NCI-H1417 (cell line): ENCODE data around the gene ROR1.

Source experiments
- DNase-seq, 3 experiments: peaks; one replicate each; lab custom pipeline; 2025; lab: John Stamatoyannopoulos, UW

ROR1 gene

DNA sequence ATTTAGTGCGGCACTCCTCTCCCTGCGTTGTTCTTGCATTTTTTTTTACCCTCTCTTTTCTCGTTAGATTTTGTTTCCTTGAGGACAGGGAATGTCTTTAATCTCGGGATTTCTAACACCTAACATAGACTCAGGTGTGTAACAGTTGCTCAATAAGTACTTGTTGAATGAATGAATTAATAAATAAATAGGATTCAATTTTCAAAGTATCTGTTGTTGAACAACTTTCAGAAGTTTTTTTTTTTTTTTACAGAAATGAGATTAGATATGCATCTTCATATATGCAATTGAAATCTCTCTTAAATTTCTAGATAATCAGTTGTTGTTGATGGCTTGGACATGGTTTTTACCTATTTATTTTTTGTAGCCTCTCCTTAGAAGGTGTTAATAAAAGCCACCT, 83.1 kb downstream of the ROR1 start:
- DNase-seq = no peak

DNA sequence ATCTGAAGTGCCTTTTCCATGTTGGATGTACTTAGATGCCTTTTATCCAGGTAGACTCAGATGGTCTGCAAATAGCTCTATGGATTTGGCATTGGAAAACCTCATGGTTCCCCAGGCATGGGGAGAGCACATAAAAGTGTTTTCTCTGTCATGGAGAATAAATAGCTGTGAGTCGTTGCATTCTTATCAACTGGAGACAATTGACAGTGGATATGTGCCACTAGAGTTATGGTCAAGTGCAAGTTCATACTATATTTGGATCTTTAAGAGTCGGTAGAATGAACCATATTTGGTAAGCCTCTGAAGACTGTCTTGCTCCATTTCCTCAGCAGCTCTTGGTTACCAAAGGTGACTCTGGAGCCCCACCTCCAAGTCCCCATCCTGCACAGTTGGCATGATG, 83.7 kb downstream of the ROR1 start:
- DNase-seq = no peak

DNA sequence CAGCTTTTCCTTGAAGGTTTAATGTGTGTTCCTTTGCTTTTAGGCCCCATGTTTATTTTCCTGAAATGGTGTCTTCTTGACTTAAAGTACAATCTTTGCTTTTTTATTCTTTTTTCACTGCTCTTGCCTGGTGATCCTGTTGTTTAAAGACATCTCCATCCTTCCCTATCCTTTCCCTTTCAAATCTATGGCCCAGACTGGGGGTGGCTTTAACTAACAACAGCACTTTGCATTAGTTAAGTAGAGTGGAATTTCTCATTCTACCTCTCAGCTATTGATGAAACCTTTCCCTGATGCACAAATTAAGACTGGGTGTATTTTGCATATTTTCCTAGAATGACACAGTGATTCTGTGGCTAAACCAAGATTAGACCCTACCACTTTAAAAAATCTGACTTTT, 84.3 kb downstream of the ROR1 start:
- DNase-seq = no peak

DNA sequence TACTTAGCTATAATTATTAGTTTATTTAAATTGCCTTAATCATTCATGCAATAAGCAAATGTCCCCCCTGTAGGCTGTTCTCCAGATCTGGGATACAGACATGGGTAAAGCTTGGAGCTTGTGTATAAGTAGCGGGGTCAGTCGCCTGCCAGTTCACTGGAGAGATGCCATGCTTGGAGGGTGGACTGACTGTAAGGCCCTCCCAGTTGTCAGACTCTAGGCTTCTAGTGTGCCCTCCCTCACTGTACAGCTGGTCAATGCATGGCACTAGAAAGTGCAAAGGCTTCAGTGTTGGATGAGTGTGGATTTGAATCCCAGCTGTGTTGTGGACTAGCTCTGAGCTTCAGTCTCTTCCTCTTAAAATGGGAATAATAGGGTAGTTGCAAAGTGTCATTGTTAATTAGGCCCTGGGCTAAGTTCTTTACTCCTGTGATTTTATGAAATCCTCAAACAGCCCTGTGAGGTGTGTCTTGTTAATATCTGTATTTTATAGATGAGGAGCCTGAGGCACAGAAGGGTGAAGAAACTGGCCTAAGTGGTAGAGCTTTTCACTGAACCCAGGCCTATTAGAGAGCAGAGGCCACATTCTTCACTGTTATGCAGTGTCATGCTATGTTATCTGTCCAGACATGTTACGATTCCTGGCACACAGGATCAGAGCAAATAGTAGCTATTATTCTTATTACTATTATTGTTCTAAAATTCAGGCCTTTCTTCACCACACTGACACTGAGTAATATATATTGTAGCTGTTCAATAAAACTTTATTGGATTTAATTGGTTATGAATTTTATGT, 85.9 kb downstream of the ROR1 start:
- DNase-seq = no peak

DNA sequence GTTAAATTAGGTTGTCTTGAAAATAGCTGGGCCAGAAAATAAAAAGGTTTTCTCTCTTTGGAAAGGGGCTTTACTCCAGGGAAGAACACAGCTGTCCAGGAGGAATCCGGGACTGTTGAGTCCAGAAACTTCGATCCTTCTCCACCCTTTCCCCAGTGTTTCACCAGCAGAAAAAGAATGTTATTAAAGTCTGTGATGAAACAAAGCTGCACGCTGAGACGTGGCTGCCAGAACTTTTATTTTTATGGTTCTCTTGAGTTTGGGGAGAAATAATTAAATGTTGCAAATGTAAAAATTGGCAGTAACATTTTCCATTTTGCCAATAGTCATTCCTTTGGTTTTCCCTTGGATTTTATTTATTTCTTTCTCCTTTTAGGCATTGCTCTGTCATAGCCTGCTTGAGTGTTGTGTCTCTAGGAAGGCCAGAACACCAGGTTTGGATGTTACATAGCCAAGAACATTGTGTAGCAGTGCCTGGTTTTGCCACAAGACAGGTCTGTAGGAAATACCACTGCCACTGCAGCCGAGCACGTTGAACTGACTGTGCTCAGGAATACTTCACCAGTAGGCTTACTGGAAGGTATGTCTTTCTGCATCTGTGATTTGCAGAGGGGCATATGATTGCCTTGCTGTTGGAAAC, 87.4 kb downstream of the ROR1 start:
- DNase-seq = no peak

DNA sequence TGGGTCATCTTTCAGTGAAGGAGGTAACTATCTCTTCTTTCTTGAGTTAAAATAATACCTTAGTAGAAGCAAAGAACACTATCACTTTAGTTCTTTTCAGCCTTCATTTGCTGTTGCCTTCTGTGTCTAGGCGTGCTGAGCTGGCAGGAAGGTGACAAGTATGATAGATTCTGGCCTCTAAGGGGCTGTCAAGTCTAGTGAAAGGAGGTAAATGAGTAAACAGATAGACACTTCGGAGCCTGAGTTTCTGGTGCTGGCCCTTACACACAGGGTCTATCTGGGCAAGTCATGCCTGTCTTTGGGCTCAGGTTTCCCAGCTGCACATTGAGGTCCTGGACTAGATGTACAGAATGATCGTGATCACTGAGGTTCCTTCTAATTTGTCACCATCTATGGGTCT, 89.3 kb downstream of the ROR1 start:
- DNase-seq = no peak

DNA sequence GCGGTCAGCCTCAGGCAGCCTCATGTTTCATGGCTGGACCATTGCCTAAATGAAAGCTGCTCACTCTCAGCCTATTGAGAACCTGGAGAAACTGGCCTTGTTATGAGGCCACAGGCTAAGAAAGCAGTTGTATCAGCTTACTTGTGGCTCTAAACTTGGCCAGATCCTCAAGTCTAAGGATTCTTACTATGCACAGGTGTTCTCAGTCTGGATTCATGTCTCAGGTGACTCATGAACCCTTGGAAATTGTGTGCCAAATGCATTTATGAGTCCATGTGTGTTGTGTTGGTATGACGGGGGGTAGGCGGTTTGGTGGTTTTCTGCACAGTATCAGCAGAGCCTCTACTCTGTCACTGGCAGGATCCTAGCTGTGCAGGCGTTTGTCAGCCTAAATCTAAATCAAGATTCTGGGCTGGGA, 90.4 kb downstream of the ROR1 start:
- no peak for DNase-seq

DNA sequence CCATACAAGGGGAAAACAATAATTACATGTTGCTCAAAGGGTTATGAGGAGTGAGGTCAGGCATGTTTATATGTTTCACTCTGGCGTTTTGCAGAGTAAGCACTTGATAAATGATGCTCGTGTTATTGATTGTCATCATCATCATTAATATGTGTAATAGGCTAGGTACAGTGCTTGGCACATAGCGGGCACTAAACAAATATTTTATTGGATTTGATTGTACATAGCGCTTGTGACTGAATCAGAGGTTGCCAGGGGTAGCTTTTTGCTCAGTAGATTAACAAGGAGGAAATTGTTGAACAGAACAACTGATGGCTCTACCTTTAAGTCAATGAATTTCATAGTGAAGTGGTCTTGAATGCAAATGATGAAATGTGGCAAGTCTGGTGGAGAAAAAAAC, 91.7 kb downstream of the ROR1 start:
- peak in 1 of 3 experiments; percentile 16 for DNase-seq

DNA sequence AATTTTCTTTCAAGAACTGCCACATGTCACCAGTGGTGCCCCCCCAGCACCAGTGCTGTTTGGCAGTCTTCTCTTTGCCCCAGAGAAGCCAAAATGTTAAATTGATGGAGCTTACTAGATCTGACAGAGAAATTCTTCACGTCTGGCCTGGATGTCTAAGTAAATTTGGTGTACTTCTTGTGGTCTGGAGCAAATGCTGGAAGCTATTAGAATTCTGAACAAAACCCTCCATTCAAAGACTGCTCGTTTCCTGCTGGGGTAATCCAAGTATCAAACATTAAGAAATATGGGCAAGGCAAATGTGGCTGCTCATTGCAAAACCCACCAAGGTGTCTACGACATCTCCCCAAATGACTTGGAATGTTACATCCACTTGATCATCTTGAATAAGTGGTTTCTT, 92.3 kb downstream of the ROR1 start:
- DNase-seq = no peak

DNA sequence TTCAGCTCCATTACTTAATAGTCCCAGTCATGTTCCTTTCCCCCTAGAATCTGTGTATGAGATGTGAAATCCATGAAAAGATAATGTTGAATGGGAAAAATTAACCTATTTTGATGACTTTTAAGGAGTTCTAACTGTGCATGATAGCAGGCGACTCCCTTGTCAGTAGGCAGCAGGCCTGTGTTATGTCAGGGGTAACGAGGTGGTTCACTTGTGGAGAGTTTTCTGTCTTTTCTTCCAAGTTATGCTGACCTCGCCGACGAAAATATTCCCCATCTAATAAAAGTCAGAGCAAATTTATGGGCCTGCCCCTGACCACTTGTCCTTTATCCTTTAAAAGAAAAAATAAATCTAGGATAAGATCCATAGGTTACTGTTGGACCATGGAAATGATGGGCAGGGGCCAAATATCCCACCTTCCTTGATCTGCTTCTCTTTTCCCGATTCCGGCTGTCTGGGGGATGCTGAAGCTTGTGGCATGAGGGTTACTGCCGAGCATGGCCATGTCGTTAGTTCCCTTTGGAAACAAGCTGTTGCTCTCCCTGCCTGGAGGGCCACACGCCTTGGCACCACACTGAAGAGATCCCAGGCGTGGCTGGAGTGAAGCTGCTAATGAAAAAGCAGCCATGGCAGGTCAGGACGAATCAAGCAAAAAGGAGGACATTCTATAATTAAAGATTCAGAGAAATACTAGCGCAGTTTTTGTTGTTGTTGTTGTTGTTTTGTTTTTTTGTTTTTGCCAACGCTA, 93.8 kb downstream of the ROR1 start:
- no peak for DNase-seq

DNA sequence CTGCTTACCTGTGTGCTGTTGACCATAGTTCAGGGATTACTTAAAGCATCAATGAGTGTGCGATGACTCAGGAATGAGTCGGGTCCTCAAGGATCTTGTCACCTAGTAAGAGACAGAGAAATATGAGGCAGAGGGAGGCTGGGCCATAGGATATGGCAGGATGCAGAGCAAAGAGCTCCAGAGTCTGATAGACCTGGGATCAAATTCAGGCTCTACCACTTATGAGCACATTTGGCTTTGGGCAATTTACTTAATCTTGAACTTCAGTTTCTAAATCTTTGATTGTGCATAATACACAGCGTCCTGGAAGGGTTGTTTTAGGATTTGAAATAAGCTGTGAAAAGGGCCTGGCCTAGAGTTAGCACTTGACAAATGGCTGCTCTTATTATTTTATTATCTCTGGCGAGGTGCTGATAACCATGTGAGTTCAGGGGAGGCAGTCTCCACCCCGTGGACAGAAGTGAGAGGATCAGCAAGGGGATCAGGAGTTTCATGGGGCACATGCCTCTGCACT, 94.5 kb downstream of the ROR1 start:
- no peak for DNase-seq

DNA sequence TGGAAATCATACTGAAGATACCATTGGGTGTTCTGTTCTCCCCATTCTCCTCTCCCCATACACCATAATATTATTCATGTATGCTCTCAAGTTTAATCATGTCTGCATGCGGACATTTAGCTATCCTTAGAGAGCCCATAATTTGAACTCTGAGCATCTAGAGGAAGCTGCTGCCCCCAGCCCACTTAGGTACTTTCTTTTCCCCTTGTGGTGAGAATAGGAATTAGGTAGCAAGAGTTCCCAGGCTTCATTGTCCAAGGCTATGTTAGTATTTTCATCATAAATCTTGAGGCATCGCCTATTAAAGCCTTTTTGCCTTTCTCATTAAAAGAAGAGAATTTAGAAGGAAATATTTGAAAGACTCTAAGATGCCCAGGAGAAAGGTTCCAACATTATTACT, 96.3 kb downstream of the ROR1 start:
- no peak for DNase-seq

DNA sequence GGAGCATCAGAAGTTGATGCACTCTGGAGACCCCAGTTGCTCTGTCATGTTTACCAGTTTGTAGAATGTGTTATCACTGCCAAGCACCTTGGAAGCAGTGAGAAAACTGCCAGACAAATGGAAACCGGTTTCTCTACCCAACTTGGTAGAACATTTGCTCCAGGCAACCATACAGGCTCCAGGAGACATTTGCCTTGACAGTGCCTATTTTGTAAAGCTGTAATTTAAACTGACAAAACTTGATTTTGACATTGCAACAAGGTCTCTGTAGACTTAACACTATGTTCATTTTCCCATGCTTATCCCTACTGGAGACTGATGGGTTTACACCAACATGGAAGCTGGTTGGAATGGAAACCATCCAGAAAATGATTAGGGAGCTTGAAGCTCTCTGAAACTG, 97.6 kb downstream of the ROR1 start:
- no peak for DNase-seq

DNA sequence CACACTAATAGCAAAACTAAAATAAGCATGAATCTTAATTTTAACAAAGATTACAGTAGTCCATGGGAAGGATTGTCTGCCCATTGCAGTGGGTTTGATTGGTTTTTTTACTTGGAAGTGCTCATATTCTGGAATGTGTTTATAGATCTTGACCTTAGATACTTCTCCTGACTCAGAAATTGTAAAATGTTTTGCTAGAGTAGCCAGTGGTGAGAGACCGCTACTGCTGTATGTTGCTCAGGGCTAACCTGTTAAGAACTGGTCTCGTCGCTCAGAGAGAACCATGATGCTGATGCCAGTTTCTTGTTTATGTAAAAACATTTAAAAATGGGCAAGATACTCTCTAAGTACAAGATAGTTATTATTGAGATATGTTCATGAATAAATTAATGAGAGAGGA, 99.9 kb downstream of the ROR1 start:
- DNase-seq = no peak

DNA sequence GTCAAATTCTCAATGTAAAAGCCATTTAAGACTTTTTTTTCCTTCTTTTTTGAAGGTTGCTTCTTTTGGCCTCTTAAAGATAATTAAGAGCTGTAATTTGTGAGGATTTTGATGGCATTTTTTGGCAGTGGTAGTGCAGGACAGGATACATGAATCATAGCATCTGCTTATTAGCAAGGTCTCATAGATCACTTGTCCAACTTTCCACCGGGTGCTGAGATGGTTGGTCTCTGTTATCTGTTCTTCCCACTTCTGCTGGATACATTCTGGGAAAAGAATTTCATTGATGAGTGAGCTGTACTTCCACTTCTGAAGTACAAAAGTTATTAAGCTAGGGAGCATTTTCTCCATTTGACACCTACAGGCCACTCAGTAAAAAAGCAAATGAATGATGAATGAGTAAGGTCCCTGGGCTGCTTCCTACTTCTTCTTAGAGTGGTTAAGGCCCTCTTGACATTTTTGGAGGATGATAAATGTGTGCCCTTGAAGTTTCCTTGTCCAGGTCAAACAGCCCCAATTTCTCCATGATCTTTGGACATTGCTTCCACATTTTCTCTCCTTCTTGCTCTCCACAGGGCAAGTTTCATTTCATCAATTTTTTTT, 100.6 kb downstream of the ROR1 start:
- DNase-seq = no peak

DNA sequence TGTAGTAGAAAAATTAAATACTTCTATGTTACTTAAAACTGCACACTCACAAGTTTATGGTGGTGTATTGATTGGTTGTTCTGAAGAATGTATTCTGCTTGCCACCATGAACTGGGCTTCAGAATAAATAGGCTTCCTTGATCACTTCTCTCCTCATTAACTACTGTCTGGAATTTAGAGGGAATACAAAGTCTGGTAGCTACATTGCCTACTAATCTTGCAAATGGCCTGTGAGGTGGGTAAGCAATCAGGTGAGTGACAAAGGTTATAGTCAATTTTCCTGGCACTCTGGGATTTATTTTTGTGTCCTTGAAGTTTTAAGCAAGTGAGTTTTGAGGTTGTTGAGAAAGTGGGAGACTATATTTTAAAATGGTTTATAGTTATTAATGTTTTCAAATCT, 101.8 kb downstream of the ROR1 start:
- no peak for DNase-seq

DNA sequence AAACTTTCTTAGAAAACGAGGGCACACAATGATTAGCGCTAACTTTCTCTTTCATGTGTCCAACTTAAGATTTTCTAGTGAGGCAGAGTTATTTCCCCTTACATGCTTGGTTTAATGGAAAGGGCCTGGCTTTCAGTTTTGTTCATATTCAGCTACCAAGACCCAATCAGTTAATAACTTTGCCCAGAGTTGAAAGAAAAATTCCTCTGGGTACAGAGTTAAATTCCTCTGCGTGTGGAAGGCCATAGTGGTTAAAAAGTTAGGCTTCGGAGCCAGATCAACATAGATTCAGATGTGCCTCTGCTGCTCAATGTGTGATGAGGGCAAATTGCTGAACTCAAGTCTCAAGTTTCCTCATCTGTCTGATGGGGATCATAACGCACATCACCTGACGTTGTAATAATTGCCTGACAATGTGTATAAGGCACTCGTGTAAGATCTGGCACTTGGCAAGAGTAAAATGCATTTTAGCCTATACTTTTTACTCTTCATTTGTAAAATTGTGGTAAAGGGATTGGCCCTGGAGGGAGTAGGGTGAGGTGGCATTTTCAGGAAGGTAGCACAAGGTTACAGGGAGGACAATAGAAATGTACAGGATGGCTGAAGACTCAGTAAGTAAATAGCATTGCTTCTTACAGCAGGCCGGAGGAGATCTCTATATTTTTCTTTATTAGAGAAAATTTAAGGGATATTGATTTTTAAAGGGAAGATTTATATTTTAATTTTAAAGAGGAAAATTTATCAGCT, 103.4 kb downstream of the ROR1 start:
- no peak for DNase-seq

DNA sequence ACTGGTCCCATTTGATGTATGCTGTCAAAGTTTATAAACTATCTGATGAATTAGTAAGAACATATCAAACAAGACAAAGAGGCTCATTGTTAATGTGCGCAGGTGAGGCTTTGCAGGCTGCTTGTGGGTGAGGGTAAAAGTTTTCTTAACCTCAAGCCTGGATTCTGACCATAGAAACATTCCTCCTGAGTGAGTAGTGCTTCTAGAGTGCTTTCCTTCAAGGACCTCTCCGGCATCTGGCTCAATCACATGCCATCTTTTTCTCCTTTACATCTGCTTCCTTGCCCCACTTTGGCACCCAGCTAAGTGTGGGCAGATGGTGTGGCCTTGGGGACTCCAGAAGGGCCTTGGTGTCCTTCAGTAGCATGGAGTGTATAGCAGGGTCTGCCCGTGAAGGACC, 104.0 kb downstream of the ROR1 start:
- no peak for DNase-seq

DNA sequence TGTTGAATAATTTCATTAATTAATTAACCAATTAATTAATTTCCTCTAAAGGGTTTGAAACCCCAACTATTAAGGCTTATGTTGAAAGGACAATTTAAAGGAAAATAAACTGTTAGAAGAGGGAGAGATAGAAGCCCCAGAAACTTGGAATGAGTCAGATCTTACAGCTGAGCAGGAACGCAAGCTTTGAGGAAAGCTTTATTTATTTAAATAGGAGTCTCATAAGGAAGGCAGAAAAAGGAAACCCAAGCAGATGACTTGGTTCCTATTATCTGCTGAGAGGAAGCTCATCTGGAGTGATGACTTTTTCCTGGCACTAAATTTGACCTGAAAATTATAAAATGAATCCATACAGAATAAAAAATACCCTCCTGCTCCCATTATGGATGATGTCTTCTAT, 105.1 kb downstream of the ROR1 start:
- no peak for DNase-seq

DNA sequence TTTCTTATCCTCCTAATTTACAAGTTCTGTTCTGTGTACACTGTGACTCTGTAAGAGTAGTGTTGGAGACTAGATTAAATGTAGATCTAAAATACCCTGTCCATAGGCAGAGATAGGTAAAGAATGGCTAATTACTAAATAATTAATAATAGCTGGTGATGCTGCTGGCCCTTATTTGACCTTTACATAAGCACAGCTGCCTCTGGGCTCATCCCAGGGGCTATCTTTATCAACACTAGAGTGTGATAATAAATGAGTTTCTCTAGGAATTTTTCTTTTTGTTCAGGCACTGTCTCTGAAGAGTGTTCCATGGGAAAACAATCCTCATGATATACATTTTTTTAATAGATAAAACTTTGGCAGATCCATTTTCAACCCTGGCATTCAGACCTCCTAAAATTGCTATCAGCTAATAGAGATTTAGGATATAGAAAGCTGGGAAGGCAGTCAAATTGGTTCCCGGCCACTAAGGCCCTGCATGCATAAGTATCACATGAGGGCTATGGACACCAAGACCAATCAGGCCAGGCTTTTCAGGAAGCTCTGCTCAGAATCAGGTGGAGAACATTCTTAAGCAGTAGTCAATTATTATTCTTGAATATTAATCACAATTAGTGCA, 107.2 kb downstream of the ROR1 start:
- DNase-seq = no peak

DNA sequence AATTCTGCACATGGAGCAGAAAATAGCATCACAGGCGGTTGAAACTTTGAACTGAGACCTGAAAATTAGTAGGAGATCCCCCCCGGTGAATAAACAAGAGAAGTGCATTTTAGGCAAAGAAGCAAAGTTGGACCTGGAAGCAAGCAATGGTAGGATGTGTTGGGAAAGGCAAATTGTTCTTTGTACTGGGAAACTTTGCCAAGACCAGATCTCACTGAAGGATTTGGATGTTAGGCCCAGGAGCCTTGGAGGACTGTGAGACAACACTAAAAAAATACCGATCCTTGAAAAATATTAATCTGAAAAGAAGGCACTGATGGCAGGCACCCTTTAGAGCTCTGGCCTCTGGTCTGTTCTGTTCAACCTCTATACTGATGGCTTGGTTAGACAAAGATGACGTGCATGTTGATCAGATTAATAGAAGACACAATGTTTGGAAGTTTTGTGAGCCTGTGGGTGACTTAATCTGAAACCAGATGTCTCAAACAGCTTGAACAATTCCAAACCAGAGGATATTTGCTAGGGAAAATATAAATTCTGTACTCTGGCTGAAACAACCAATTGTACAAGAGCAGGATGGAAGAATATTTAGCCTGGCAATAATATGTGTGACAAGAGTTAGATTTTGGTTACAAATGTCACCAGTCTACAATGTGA, 108.4 kb downstream of the ROR1 start:
- DNase-seq = no peak
